Upper lobe of right lung (tissue), 1 donor: ENCODE data around the gene TNFSF12. TPM values are rescaled to one million over a fixed set of nuclear protein-coding genes. Genes with fewer than 3 reads are reported as not detected.
A peak's percentile ranks its signal among the peaks of the same experiment; 100 is the strongest.

ENCODE experiments used
- ATAC-seq: fragments of 200-7000 bp; cut with Tn5 transposase; one replicate; pipeline ENCODE4 v1.9.1; 2020; ENCODE audit warnings: mild to moderate bottlenecking, moderate library complexity
- DNase-seq: peaks from one replicate; pipeline ENCODE4 v3.0.0-alpha.2; 2020
- H3K27ac ChIP-seq: fragments of 200-600 bp; one replicate; pipeline ENCODE4 v1.8.0; 2022
- H3K27me3 ChIP-seq: fragments of 200-600 bp; one replicate; pipeline ENCODE4 v1.8.0; 2022; ENCODE audit warnings: mild to moderate bottlenecking
- H3K36me3 ChIP-seq: fragments of 200-600 bp; one replicate; pipeline ENCODE4 v1.8.0; 2022
- H3K4me1 ChIP-seq: fragments of 200-600 bp; one replicate; pipeline ENCODE4 v1.8.0; 2022
- H3K4me3 ChIP-seq: fragments of 200-600 bp; one replicate; pipeline ENCODE4 v1.8.0; 2022; ENCODE audit warnings: mild to moderate bottlenecking
- H3K9me3 ChIP-seq: fragments of 200-600 bp; one replicate; pipeline ENCODE4 v1.8.0; 2022
- intact Hi-C: fragments of 100-400 bp; cut with DNase I; formaldehyde crosslinking; loops from one replicate; pipeline ENCODE4 v1.11.0; 2022
- total RNA-seq: library from RNA; stranded (reverse); fragmentation: NEBNext Ultra II Directional; extraction: Animal tissue kit (Norgen Biotek cat#: 25700); gene quantifications from one replicate; pipeline ENCODE4 v1.2.1, GENCODE V29; 2021
- TF ChIP-seq, protein P1 (sequence below): fragments of 200-600 bp; IDR thresholded peaks from one replicate; pipeline ENCODE4 v1.8.0; 2022; ENCODE audit warnings: antibody characterized with exemption
- donor health status: DM: no; HTN: yes; CAD: no; lungs with severe emphysema.

Gene TNFSF12
- total RNA-seq, 1 donor from 2014 or later = 75.7 TPM

DNA sequence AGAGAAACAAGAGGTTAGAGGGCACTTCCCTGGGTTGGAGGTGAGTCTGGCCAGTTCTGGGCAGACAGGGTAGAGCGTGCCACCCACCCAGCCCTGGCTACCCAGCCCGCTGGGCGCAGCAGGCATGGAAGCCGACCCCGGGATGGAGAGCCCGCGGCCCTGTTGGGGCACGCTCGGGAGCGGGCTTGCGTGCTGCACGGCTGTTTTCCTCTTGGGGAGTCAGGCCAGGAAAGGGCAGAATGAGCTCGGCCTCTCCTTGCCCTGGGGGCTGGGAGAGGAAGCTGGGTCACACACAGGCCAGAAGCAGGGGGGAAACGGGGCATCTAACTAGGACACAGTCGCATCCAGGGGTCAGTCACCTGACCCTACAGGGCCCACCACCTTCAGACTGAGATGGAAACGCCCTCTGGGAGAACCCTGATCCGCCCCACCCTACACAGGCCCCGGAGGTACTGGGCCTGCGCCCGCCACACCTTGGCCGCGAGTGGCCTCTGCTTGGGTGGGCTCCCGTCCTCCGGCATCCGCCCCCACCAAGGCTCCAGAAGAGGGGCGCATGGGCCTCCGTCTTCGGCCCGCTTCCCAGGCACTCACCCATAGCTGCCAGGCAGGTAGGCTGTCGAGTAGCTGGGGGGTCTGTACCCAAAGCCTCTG is 39.8 kb downstream of the TNFSF12 start:
- DNase-seq (no peak), ATAC-seq (no peak)
- Histone ChIP-seq H3K27ac (no peak overlapping the region), H3K4me3 (peak overlapping the region; percentile 28), H3K36me3 (peaks cover 42% of the 10 kb centered on the region), H3K27me3 (no peaks in the 10 kb centered on the region), H3K9me3 (no peaks in the 10 kb centered on the region), H3K4me1 (peaks cover 17% of the 10 kb centered on the region)
- intact Hi-C loops = no loop called here
- TF ChIP-seq, protein P1, sequence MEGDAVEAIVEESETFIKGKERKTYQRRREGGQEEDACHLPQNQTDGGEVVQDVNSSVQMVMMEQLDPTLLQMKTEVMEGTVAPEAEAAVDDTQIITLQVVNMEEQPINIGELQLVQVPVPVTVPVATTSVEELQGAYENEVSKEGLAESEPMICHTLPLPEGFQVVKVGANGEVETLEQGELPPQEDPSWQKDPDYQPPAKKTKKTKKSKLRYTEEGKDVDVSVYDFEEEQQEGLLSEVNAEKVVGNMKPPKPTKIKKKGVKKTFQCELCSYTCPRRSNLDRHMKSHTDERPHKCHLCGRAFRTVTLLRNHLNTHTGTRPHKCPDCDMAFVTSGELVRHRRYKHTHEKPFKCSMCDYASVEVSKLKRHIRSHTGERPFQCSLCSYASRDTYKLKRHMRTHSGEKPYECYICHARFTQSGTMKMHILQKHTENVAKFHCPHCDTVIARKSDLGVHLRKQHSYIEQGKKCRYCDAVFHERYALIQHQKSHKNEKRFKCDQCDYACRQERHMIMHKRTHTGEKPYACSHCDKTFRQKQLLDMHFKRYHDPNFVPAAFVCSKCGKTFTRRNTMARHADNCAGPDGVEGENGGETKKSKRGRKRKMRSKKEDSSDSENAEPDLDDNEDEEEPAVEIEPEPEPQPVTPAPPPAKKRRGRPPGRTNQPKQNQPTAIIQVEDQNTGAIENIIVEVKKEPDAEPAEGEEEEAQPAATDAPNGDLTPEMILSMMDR = no peak

DNA sequence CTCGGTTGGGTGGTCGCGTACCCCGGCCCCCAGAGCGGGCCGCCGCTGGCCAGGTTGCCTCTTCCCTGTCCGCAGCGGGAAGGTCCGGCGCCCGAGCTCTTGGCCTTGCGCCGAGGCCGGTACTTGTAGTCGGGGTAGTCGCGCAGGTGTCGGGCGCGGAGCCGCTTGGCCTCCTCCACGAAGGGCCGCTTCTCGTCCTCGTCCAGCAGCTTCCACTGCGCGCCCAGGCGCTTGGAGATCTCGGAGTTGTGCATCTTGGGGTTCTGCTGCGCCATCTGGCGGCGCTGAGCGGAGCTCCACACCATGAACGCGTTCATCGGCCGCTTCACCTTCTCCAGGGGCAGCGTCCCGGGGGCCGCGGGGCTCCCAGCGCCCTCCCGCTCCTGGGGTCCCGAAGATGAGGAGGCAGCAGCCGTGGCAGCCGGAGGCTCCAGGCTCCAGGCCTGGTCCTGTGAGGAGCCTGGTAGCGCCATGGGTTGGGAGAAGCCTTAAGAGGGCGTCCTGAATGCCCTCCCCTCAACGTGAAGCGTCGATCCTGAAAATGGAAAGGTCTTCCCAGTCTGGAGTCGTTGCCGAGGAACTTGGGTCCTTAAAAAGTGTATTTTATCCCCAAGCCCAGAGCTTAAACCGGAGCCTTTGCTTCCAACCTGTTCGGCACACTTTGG is 40.5 kb downstream of the TNFSF12 start:
- Histone ChIP-seq H3K27me3 (no peaks in the 10 kb centered on the region), H3K4me1 (peaks cover 16% of the 10 kb centered on the region), H3K9me3 (no peaks in the 10 kb centered on the region), H3K4me3 (peak overlapping the region; percentile 28), H3K27ac (no peak overlapping the region), H3K36me3 (peaks cover 49% of the 10 kb centered on the region)
- DNase-seq (peak; percentile 90), ATAC-seq (peak; percentile 89)
- TF ChIP-seq, protein P1 = peak; percentile 89
- intact Hi-C loops = no loop called here

DNA sequence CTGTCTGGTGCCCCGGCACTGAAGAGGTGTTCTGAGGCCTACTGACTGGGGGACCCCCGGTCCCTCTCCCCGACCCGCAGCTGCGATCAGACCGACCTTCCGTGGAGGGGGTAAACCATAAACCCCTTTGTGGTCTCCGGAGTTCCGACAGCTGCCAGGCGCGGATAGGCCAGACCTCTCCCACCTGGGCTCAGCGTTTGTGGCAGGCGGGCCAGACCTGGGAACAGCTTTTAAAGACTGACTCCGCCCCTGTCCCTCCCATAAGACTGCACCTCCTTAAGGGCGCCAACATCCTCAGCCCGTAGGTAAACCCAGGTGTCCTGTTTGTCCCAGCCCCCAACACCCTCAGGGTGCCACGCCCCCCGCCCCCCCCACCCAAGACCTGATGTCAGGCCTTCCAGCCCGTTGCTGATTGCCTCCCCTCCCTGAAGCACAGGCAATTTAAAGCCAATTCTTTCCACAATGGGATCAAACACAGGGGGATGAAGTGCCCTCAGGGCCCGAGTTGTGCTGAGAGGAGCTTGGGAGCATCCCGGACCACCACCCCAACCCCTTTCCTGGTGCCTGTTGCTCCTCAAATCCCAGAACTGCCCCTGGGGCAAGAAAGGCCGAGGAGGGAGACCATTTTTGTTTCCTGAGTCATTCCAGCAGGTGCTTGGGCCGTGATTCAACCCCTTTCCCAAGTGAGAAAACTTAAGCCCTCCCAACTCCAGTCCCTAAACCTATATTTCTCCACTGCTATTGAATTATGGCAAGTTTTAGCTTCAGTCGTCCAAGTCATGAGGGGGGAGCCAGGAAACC is 41.2 kb downstream of the TNFSF12 start, which contains the start of gene SOX15:
Gene SOX15, minus strand, starts transcription at position 204 of the 801 bp plus-strand sequence. CDS start 418 bp downstream, outside the sequence.
- no peaks in the 10 kb centered on the region for H3K27me3 ChIP-seq
- H3K27ac ChIP-seq = no peak within 1 kb of the TSS
- H3K4me1 ChIP-seq = peaks cover 9% of the 10 kb centered on the region
- DNase-seq (no peak), ATAC-seq (no peak)
- H3K9me3 ChIP-seq = no peaks in the 10 kb centered on the region
- TF ChIP-seq, protein P1 = no peak
- peaks cover 56% of the 10 kb centered on the region for H3K36me3 ChIP-seq
- peak within 1 kb of the TSS; percentile 28 for H3K4me3 ChIP-seq
- intact Hi-C loops = no loop called here

DNA sequence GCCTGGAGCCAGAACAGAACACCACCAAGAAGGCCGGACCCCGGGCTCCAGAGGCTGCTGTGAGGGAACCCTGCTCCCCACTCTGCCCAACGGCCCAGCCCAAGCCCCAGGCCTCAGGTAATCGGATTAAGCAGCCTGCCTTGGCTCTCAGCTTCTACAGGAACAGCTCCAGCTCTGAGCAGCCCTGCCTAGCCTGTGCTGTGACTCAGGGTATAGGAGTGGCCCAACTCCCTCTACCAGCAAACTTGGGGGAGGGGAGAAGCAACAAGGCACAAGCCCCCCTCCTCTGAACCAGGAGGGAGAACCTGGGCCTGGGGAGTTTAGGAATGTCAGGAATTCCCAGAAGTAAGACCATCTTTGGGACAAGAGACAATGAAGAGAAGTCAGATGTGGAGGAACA is 41.9 kb downstream of the TNFSF12 start:
- TF ChIP-seq, protein P1 = no peak
- H3K4me1 ChIP-seq = peaks cover 4% of the 10 kb centered on the region
- no peak overlapping the region for H3K4me3 ChIP-seq
- no peak for DNase-seq
- no peaks in the 10 kb centered on the region for H3K27me3 ChIP-seq
- intact Hi-C loops = no loop called here
- no peak overlapping the region for H3K27ac ChIP-seq
- H3K36me3 ChIP-seq = peaks cover 63% of the 10 kb centered on the region
- no peak for ATAC-seq
- H3K9me3 ChIP-seq = no peaks in the 10 kb centered on the region

DNA sequence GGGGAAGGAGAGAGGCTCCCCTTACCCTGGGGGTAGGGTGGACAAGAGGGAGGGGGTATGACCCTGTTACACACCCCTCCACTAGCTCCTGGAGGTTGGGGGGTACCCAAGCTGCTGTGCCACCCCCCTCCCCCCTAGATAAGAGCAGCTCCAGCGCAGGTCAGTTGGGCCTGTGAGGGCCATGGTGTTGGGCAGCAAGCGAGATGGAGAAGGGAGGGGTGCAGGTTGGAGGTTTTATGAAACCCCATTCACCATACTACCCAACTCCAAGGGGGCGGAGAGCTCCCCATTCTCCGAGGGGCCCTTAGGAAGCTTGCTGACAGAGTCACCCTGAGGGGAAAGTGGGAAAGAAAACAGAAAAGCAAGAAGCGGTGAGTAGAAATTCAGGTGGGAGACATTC is 42.7 kb downstream of the TNFSF12 start:
- intact Hi-C loops = no loop called here
- H3K36me3 ChIP-seq = peaks cover 71% of the 10 kb centered on the region
- TF ChIP-seq, protein P1 = no peak

More for the DNA sequence above, 42.7 kb downstream of the TNFSF12 start:
- Histone ChIP-seq H3K4me1 (peaks cover 4% of the 10 kb centered on the region), H3K4me3 (no peak overlapping the region), H3K27ac (no peak overlapping the region), H3K9me3 (no peaks in the 10 kb centered on the region), H3K27me3 (no peaks in the 10 kb centered on the region)
- DNase-seq = no peak
- ATAC-seq = no peak
